IMR-90 (cell line): ENCODE data around the gene CD9. TPM values are rescaled to one million over a fixed set of nuclear protein-coding genes. Genes with fewer than 3 reads are reported as not detected.
A peak's percentile ranks its signal among the peaks of the same experiment; 100 is the strongest.

Source experiments
- ATAC-seq: fragments of 200-7000 bp; cut with Tn5 transposase; 2 replicates; pipeline ENCODE4 v1.9.1; 2020; ENCODE audit warnings: low read depth, mild to moderate bottlenecking, moderate library complexity
- BruUV-seq: library from RNA; stranded (reverse); fragments of 400-500 nt; replicated peaks from 2 replicates; lab custom pipeline; 2021; lab: Mats Ljungman, UMichigan
- CTCF ChIA-PET: fragments of 300-600 bp; formaldehyde crosslinking; extraction: SDS; loops from one replicate; lab custom pipeline; 2021; ENCODE audit warnings: antibody characterized with exemption; lab: Yijun Ruan, JAX
- POLR2A ChIA-PET: fragments of 300-600 bp; sonication (Branson Sonifier 250); formaldehyde crosslinking; loops from one replicate; lab custom pipeline; 2022; ENCODE audit warnings: antibody characterized with exemption; ENCODE audit not compliant: unreplicated experiment; lab: Charles Lee
- DNase-seq: peaks from one replicate; pipeline ENCODE4 v3.0.0; 2013
- H2AFZ ChIP-seq: replicated peaks from 2 replicates; pipeline ENCODE3; 2013; ENCODE audit warnings: low read length, mild to moderate bottlenecking; ENCODE audit not compliant: poor library complexity
- H2AK5ac ChIP-seq: 2 replicates; pipeline ENCODE4 v1.6.1; 2013; ENCODE audit warnings: low read depth, low read length, inconsistent platforms
- H2AK9ac ChIP-seq: replicated peaks from 2 replicates; pipeline ENCODE3; 2013; ENCODE audit warnings: mild to moderate bottlenecking, low read depth, low read length, moderate library complexity; ENCODE audit not compliant: poor library complexity
- H2BK120ac ChIP-seq: 2 replicates; pipeline ENCODE4 v1.6.1; 2013; ENCODE audit warnings: low read depth, low read length, inconsistent platforms
- H2BK15ac ChIP-seq: 3 replicates; pipeline ENCODE4 v1.6.1; 2013; ENCODE audit warnings: low read depth, low read length, inconsistent platforms
- H2BK20ac ChIP-seq: 2 replicates; pipeline ENCODE4 v1.6.1; 2013; ENCODE audit warnings: low read depth, mild to moderate bottlenecking, inconsistent platforms, low read length, moderate library complexity
- H2BK5ac ChIP-seq: 2 replicates; pipeline ENCODE4 v1.6.1; 2013; ENCODE audit warnings: mild to moderate bottlenecking, low read depth, low read length, inconsistent platforms; ENCODE audit not compliant: poor library complexity, severe bottlenecking
- H3K14ac ChIP-seq: replicated peaks from 2 replicates; pipeline ENCODE4 v1.6.1; 2013; ENCODE audit warnings: low read depth, low read length, inconsistent platforms
- H3K18ac ChIP-seq: 2 replicates; pipeline ENCODE4 v1.6.1; 2013; ENCODE audit warnings: low read depth, low read length, control low read depth
- H3K23ac ChIP-seq: 2 replicates; pipeline ENCODE4 v1.6.1; 2013; ENCODE audit warnings: low read depth, low read length, inconsistent platforms
- H3K27ac ChIP-seq: 2 replicates; pipeline ENCODE4 v1.5.1; 2013; ENCODE audit warnings: mild to moderate bottlenecking, control low read depth, low read length; ENCODE audit not compliant: insufficient read depth
- H3K27me3 ChIP-seq: 2 replicates; pipeline ENCODE4 v1.6.1; 2013; ENCODE audit warnings: low read length; ENCODE audit not compliant: control insufficient read depth, insufficient read depth
- H3K36me3 ChIP-seq: 2 replicates; pipeline ENCODE4 v1.6.1; 2013; ENCODE audit warnings: low read length, mixed read lengths; ENCODE audit not compliant: control insufficient read depth, insufficient read depth
- H3K4ac ChIP-seq: 2 replicates; pipeline ENCODE4 v1.6.1; 2013; ENCODE audit warnings: low read depth, low read length, inconsistent platforms
- H3K4me1 ChIP-seq: 2 replicates; pipeline ENCODE4 v1.6.1; 2013; ENCODE audit warnings: low read length, mixed read lengths; ENCODE audit not compliant: control insufficient read depth, insufficient read depth
- H3K4me2 ChIP-seq: 2 replicates; pipeline ENCODE4 v1.6.1; 2013; ENCODE audit warnings: low read depth, mild to moderate bottlenecking, control low read depth, low read length, moderate library complexity
- H3K4me3 ChIP-seq: 2 replicates; pipeline ENCODE4 v1.5.1; 2013; ENCODE audit warnings: low read depth, mild to moderate bottlenecking, control low read depth, low read length, moderate library complexity; ENCODE audit not compliant: insufficient read depth
- H3K56ac ChIP-seq: 2 replicates; pipeline ENCODE4 v1.6.1; 2013; ENCODE audit warnings: low read length, inconsistent platforms; ENCODE audit not compliant: insufficient read depth; ENCODE audit errors: extremely low read depth
- H3K79me1 ChIP-seq, 2 experiments: 2 replicates each; pipeline ENCODE4 v1.6.1; 2013; ENCODE audit warnings: low read length in 2 of 2, inconsistent platforms in 1 of 2, low read depth in 1 of 2
- H3K9ac ChIP-seq: 2 replicates; pipeline ENCODE4 v1.6.1; 2013; ENCODE audit warnings: low read depth, low read length, control low read depth
- H3K9me1 ChIP-seq: 2 replicates; pipeline ENCODE4 v1.6.1; 2013; ENCODE audit warnings: low read length, inconsistent platforms; ENCODE audit not compliant: insufficient read depth
- H3K9me3 ChIP-seq: 2 replicates; pipeline ENCODE4 v1.6.1; 2013; ENCODE audit warnings: low read length; ENCODE audit not compliant: control insufficient read depth, insufficient read depth
- H4K20me1 ChIP-seq: 2 replicates; pipeline ENCODE4 v1.6.1; 2013; ENCODE audit warnings: low read length, inconsistent platforms; ENCODE audit not compliant: insufficient read depth
- H4K5ac ChIP-seq: 2 replicates; pipeline ENCODE4 v1.6.1; 2013; ENCODE audit warnings: mild to moderate bottlenecking, low read depth, low read length, control low read depth
- H4K8ac ChIP-seq, 2 experiments: 2 replicates each; pipeline ENCODE4 v1.6.1; 2013; ENCODE audit warnings: low read depth in 2 of 2, low read length in 2 of 2, control low read depth in 1 of 2, inconsistent platforms in 1 of 2
- H4K91ac ChIP-seq: 2 replicates; pipeline ENCODE4 v1.6.1; 2013; ENCODE audit warnings: low read depth, low read length, inconsistent platforms; ENCODE audit not compliant: insufficient read depth
- FOS ChIP-seq: fragments of 150-350 bp; IDR thresholded peaks from 2 replicates; pipeline ENCODE4 v1.6.1; 2016; ENCODE audit warnings: low read depth, low read length
- MAFK ChIP-seq: IDR thresholded peaks from 2 replicates; pipeline ENCODE4 v1.6.1; 2012; ENCODE audit warnings: low read depth, low read length, improper control_type of control experiment
- RFX5 ChIP-seq: IDR thresholded peaks from 2 replicates; pipeline ENCODE4 v1.8.0; 2012; ENCODE audit warnings: low read depth, mild to moderate bottlenecking, low read length, moderate library complexity
- WGBS, 2 experiments: methylation state at CpG; one replicate each; pipeline versions ENCODE4 v1.1.5 to v1.1.7; 2013; ENCODE audit warnings: missing lambda C conversion rate in 2 of 2; ENCODE audit not compliant: insufficient read length in 1 of 2; ENCODE audit errors: extremely low coverage in 2 of 2; 5-methylcytosine and 5-hydroxymethylcytosine counted together
- dilution Hi-C: fragments of 300-500 bp; cut with HindIII; formaldehyde crosslinking; loops from one replicate; pipeline ENCODE4 v1.14.3; 2018; ENCODE audit warnings: low sequenced_read_pairs; ENCODE audit not compliant: unreplicated experiment
- in situ Hi-C: fragments of 300-500 bp; cut with MboI; formaldehyde crosslinking; loops from 3 replicates; pipeline ENCODE4 v1.14.3; 2019; ENCODE audit warnings: low sequenced_read_pairs, inconsistent platforms, mixed read lengths
- intact Hi-C: fragments of 100-400 bp; cut with micrococcal nuclease; formaldehyde crosslinking; loops from 2 replicates; pipeline ENCODE4 v1.10.0; 2022
- polyA plus RNA-seq, 3 experiments: library from polyadenylated mRNA; depleted of rRNA; stranded (reverse); fragments of >200 nt; gene quantifications; 2 replicates each; pipeline ENCODE4 v1.2.3, GENCODE V29; 2012; ENCODE audit warnings: low replicate concordance in 1 of 3
- total RNA-seq: library from RNA; depleted of rRNA; stranded (reverse); fragments of >200 nt; gene quantifications from 2 replicates; pipeline ENCODE4 v1.2.3, GENCODE V29; 2012

Gene CD9
- total and polyA plus RNA-seq, 2 of the 4 experiments (the other 2 are of a cell fraction) = 48.8 to 70.9 TPM

DNA sequence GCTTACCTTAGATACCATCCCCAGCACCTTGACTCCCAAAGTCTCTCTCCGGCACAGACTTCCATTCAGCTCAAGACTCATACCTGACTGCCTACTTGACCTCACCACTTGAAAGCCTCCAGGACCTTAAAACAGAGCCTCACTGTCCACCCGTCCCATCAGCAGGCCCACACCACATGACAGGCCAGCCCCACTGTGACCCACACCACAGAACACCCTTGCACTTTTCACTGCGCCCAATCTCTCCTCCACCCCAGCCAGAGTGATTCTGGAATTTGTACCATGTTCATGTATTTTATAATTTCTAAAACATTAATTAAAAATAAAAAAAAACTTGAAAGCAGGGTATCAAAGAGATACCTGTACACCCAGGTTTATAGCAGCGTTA is 82.2 kb downstream of the CD9 start:
- no peak for DNase-seq
- ChIA-PET CTCF (interaction anchor here (0.7 kb wide), 1 partner anchor 141 kb away, joined by 3 read pairs; no protein-coding TSS in a partner anchor), POLR2A (no interaction called here)
- no peak overlapping the region for H3K56ac ChIP-seq
- H4K5ac ChIP-seq = no peak overlapping the region
- H2AK5ac ChIP-seq = peak overlapping the region; percentile 92
- intact Hi-C loops (loop anchor here (10.0 kb wide), 1 partner anchor 778 kb away; no protein-coding TSS in a partner anchor), in situ Hi-C loops (loop anchor here (25.0 kb wide), 1 partner anchor 820 kb away; no protein-coding TSS in a partner anchor), dilution Hi-C loops (no loop called here)
- peak overlapping the region in 1 of 2 experiments; percentile 31; a peak in 1 of 4 replicates for H4K8ac ChIP-seq
- H3K9ac ChIP-seq = no peak overlapping the region
- peak overlapping the region; percentile 53 for H2AFZ ChIP-seq
- 94% methylated on average over 2 of the region's 4 CpGs; no CpG with 5 or more reads in 1 of the 2 experiments for WGBS, 2 experiments
- H4K20me1 ChIP-seq = no peaks in the 10 kb centered on the region
- H2BK15ac ChIP-seq = peak overlapping the region; percentile 53; the same call in 2 of the 3 replicates
- no peak overlapping the region for H3K23ac ChIP-seq
- H2AK9ac ChIP-seq = peak overlapping the region; percentile 80
- TF ChIP-seq FOS (no peak), MAFK (no peak), RFX5 (no peak)
- H4K91ac ChIP-seq = peak overlapping the region; percentile 64
- H3K9me1 ChIP-seq = peaks cover 30% of the 10 kb centered on the region
- H3K9me3 ChIP-seq = no peaks in the 10 kb centered on the region
- no peak overlapping the region for H3K4me3 ChIP-seq
- no peak for ATAC-seq
- no TSS peak for BruUV-seq
- H3K18ac ChIP-seq = no peak overlapping the region; the same call in 1 of the 2 replicates
- H3K36me3 ChIP-seq = no peaks in the 10 kb centered on the region
- peak overlapping the region; percentile 62; the same call in 1 of the 2 replicates for H2BK20ac ChIP-seq
- peak overlapping the region; percentile 78 for H3K4ac ChIP-seq
- H3K14ac ChIP-seq = no peak overlapping the region
- H3K4me1 ChIP-seq = peaks cover 33% of the 10 kb centered on the region
- H3K27me3 ChIP-seq = no peaks in the 10 kb centered on the region
- no peak overlapping the region for H3K4me2 ChIP-seq
- peak overlapping the region; percentile 83 for H2BK120ac ChIP-seq
- H3K27ac ChIP-seq = no peak overlapping the region
- peak overlapping the region; percentile 27 for H2BK5ac ChIP-seq
- H3K79me1 ChIP-seq = peaks cover 0 to 6% of the 10 kb centered on the region in 2 experiments; a peak in 1 of 4 replicates
